Keratinocyte (primary cell): ENCODE results near the gene ASCL1. TPM values are rescaled to one million over a fixed set of nuclear protein-coding genes. Genes with fewer than 3 reads are reported as not detected.

Experiments
- DNase-seq: peaks from one replicate; pipeline ENCODE4 v3.0.0-alpha.2; 2011; ENCODE audit warnings: low read depth, missing footprints, low spot score
- FAIRE-seq: peaks from 2 replicates; lab custom pipeline; 2011; peaks lifted over from hg19 to GRCh38; lab: Jason Lieb, UNC
- H2AFZ ChIP-seq: 2 replicates; pipeline ENCODE4 v1.6.0; 2012; ENCODE audit warnings: low read length, control low read depth, inconsistent platforms; ENCODE audit not compliant: control insufficient read depth
- H3K27ac ChIP-seq: 2 replicates; pipeline ENCODE4 v1.5.1; 2011; ENCODE audit warnings: low read length; ENCODE audit not compliant: control insufficient read depth, insufficient read depth
- H3K27me3 ChIP-seq: 3 replicates; pipeline ENCODE4 v1.6.0; 2011; ENCODE audit warnings: low read length; ENCODE audit not compliant: control insufficient read depth, insufficient read depth; ENCODE audit errors: extremely low read depth
- H3K36me3 ChIP-seq, 2 experiments: 2 replicates in 1 of 2; 3 replicates in 1 of 2; pipeline ENCODE4 v1.5.1; 2011; ENCODE audit warnings: low read length in 2 of 2, mild to moderate bottlenecking in 1 of 2; ENCODE audit not compliant: control insufficient read depth in 2 of 2, insufficient read depth in 2 of 2; ENCODE audit errors: extremely low read depth in 1 of 2
- H3K4me1 ChIP-seq: 3 replicates; pipeline ENCODE4 v1.5.1; 2011; ENCODE audit warnings: low read length; ENCODE audit not compliant: control insufficient read depth, insufficient read depth; ENCODE audit errors: extremely low read depth
- H3K4me2 ChIP-seq: 3 replicates; pipeline ENCODE4 v1.6.0; 2011; ENCODE audit warnings: low read depth, low read length; ENCODE audit not compliant: control insufficient read depth, insufficient read depth; ENCODE audit errors: extremely low read depth
- H3K4me3 ChIP-seq, 3 experiments: fragments of 200-600 bp in 1 of 3; sonication (generic) in 1 of 3; 2 replicates in 2 of 3; 3 replicates in 1 of 3; pipeline ENCODE4 v1.5.1; 2011 to 2016; ENCODE audit warnings: low read length in 3 of 3, mild to moderate bottlenecking in 3 of 3, control low read depth in 2 of 3, inconsistent platforms in 1 of 3, low read depth in 1 of 3, mixed read lengths in 1 of 3, mixed run types in 1 of 3, moderate library complexity in 1 of 3; ENCODE audit not compliant: control insufficient read depth in 2 of 3, insufficient read depth in 2 of 3; ENCODE audit errors: extremely low read depth in 1 of 3
- H3K79me2 ChIP-seq: 2 replicates; pipeline ENCODE4 v1.6.0; 2012; ENCODE audit warnings: low read length; ENCODE audit not compliant: control insufficient read depth, insufficient read depth
- H3K9ac ChIP-seq: 3 replicates; pipeline ENCODE4 v1.6.0; 2011; ENCODE audit warnings: low read length; ENCODE audit not compliant: control insufficient read depth, insufficient read depth; ENCODE audit errors: extremely low read depth
- H3K9me1 ChIP-seq: 3 replicates; pipeline ENCODE4 v1.6.0; 2011; ENCODE audit warnings: low read length; ENCODE audit not compliant: control insufficient read depth, insufficient read depth; ENCODE audit errors: extremely low read depth
- H3K9me3 ChIP-seq: 2 replicates; pipeline ENCODE4 v1.5.1; 2012; ENCODE audit warnings: low read depth, low read length; ENCODE audit not compliant: control insufficient read depth
- H4K20me1 ChIP-seq: 3 replicates; pipeline ENCODE4 v1.6.0; 2011; ENCODE audit warnings: low read length; ENCODE audit not compliant: control insufficient read depth, insufficient read depth; ENCODE audit errors: extremely low read depth
- EZH2 ChIP-seq: IDR thresholded peaks from one replicate; pipeline ENCODE4 v1.6.1; 2012; ENCODE audit warnings: inconsistent platforms, mild to moderate bottlenecking, low read length, moderate library complexity
- dilution Hi-C: fragments of 300-500 bp; cut with MboI; formaldehyde crosslinking; loops from one replicate; pipeline ENCODE4 v1.7.0; 2020; ENCODE audit warnings: low sequenced_read_pairs; ENCODE audit not compliant: extremely low pct_ligation_motif_present
- polyA plus RNA-seq, 5 experiments: library from polyadenylated mRNA; depleted of rRNA in 3 of 5; stranded (reverse) in 3 of 5; stranded (forward) in 1 of 5; unstranded in 1 of 5; fragments of >200 nt; gene quantifications; 1 replicate in 1 of 5; 2 replicates in 3 of 5; 3 replicates in 1 of 5; pipeline versions ENCODE4 v1.2.1 to v1.2.3, GENCODE V29; 2011 to 2012; ENCODE audit warnings: missing spikeins in 2 of 5, low read depth in 1 of 5, low replicate concordance in 1 of 5
- TF ChIP-seq, protein P1 (sequence below), 3 experiments: IDR thresholded peaks in 1 of 3; conservative IDR thresholded peaks in 1 of 3; optimal IDR thresholded peaks in 1 of 3; 2 replicates in 2 of 3; 3 replicates in 1 of 3; pipeline versions ENCODE3 to v1.5.1; 2011; ENCODE audit warnings: low read length in 3 of 3, mild to moderate bottlenecking in 3 of 3, moderate library complexity in 2 of 3, control low read depth in 1 of 3, inconsistent platforms in 1 of 3; ENCODE audit not compliant: insufficient read depth in 2 of 3; ENCODE audit errors: extremely low read depth in 1 of 3

ASCL1 gene
- polyA plus RNA-seq, 1 donor (not counting 4 experiments of a cell fraction or from before 2014, with no cell fraction given): not detected

DNA sequence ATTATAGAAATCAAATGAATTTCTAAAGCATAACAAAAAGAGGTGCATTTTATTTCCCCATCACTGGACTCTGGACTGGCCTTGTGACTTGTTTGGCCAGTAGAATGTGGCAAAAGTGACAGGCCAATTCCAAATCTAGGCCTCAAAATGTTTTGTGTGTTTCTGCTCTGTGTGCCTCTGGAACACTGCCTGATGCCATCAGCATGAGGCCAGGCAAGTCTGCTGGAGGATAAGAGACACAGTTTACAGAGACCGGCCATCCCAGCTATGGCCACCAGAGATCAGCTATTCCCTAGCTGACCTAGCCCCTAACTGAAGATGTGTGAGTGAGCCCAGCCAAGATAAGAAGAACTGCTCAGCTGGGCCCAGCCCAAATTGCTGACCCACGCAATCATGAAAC is 32.9 kb downstream of the ASCL1 start:
- dilution Hi-C loops: no loop called here
- Histone ChIP-seq H3K9me3 (no peaks in the 10 kb centered on the region), H3K79me2 (no peaks in the 10 kb centered on the region), H3K36me3 (no peaks in the 10 kb centered on the region), H3K4me3 (no peak overlapping the region), H2AFZ (no peak overlapping the region), H3K27me3 (no peaks in the 10 kb centered on the region), H3K9me1 (no peaks in the 10 kb centered on the region), H3K4me2 (no peak overlapping the region), H3K27ac (no peak overlapping the region), H3K4me1 (no peaks in the 10 kb centered on the region), H4K20me1 (no peaks in the 10 kb centered on the region), H3K9ac (no peak overlapping the region)
- FAIRE-seq (no peak), DNase-seq (no peak)
- TF ChIP-seq EZH2: no peak
- TF ChIP-seq, protein P1, sequence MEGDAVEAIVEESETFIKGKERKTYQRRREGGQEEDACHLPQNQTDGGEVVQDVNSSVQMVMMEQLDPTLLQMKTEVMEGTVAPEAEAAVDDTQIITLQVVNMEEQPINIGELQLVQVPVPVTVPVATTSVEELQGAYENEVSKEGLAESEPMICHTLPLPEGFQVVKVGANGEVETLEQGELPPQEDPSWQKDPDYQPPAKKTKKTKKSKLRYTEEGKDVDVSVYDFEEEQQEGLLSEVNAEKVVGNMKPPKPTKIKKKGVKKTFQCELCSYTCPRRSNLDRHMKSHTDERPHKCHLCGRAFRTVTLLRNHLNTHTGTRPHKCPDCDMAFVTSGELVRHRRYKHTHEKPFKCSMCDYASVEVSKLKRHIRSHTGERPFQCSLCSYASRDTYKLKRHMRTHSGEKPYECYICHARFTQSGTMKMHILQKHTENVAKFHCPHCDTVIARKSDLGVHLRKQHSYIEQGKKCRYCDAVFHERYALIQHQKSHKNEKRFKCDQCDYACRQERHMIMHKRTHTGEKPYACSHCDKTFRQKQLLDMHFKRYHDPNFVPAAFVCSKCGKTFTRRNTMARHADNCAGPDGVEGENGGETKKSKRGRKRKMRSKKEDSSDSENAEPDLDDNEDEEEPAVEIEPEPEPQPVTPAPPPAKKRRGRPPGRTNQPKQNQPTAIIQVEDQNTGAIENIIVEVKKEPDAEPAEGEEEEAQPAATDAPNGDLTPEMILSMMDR (optimal IDR thresholded peaks at IDR 0.05 in 1 of 3, IDR thresholded peaks at IDR 0.05 in 1 of 3, conservative IDR thresholded peaks at IDR 0.05 in 1 of 3; ENCODE audit: extremely low read depth in 1 of 3, insufficient read depth in 2 of 3, low read length in 3 of 3): no peak

DNA sequence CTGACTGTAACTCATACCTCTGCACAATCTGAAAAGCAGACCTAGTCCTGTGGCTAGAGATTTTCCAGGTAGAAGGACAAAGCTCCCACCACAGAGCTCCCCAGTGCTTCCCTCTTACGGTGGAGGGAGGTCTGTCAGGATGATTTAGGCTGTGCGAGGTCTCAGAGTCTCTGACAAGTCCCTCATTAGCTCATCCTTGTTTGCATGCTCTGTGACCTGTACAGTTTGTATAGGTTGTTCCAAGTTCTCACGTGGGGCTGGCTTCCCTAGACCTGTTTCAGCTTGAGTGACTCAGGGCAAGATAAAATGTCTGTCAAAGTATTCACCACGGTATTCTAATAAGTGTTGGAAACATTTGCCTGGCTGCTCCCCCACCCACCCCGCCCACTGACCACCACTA is 34.8 kb downstream of the ASCL1 start:
- Histone ChIP-seq H3K27ac (no peak overlapping the region), H3K36me3 (no peaks in the 10 kb centered on the region), H4K20me1 (no peaks in the 10 kb centered on the region), H3K4me3 (no peak overlapping the region), H3K4me1 (no peaks in the 10 kb centered on the region), H3K9me3 (no peaks in the 10 kb centered on the region), H3K9me1 (no peaks in the 10 kb centered on the region), H3K79me2 (no peaks in the 10 kb centered on the region), H2AFZ (no peak overlapping the region), H3K4me2 (no peak overlapping the region), H3K27me3 (no peaks in the 10 kb centered on the region), H3K9ac (no peak overlapping the region)
- no peak for DNase-seq
- FAIRE-seq: no peak
- TF ChIP-seq, protein P1 (optimal IDR thresholded peaks at IDR 0.05 in 1 of 3, IDR thresholded peaks at IDR 0.05 in 1 of 3, conservative IDR thresholded peaks at IDR 0.05 in 1 of 3; ENCODE audit: extremely low read depth in 1 of 3, insufficient read depth in 2 of 3, low read length in 3 of 3): no peak
- TF ChIP-seq EZH2: no peak
- dilution Hi-C loops: no loop called here
